HEK293 (cell line): Measurements from ENCODE around the gene KCTD7.

Experiments used
- CTCF ChIA-PET: fragments of 350-600 bp; formaldehyde crosslinking; extraction: SDS; loops from one replicate; lab custom pipeline; 2021; ENCODE audit warnings: antibody characterized with exemption; lab: Yijun Ruan, JAX
- POLR2A ChIA-PET: fragments of 300-600 bp; formaldehyde crosslinking; extraction: SDS; loops from one replicate; lab custom pipeline; 2020; ENCODE audit warnings: antibody characterized with exemption, inconsistent platforms; lab: Yijun Ruan, JAX
- H3K27ac ChIP-seq: fragments of 200-500 bp; sonication (Bioruptor generic); 2 replicates; pipeline ENCODE4 v1.5.1; 2014; ENCODE audit warnings: low read depth, low read length, control low read depth, inconsistent platforms; ENCODE audit errors: extremely low read depth
- H3K36me3 ChIP-seq, 2 experiments: fragments of 200-500 bp in 1 of 2; sonication (Bioruptor generic) in 1 of 2; 1 replicate in 1 of 2; 2 replicates in 1 of 2; pipeline ENCODE4 v1.5.1; 2014 to 2017; ENCODE audit warnings: inconsistent platforms in 2 of 2, low read length in 2 of 2; ENCODE audit not compliant: control insufficient read depth in 2 of 2, insufficient read depth in 1 of 2
- H3K4me1 ChIP-seq: fragments of 200-500 bp; sonication (Bioruptor generic); 2 replicates; pipeline ENCODE4 v1.5.1; 2014; ENCODE audit warnings: mild to moderate bottlenecking, low read length, inconsistent platforms; ENCODE audit not compliant: control insufficient read depth, insufficient read depth
- H3K4me3 ChIP-seq: 2 replicates; pipeline ENCODE4 v1.5.1; 2011; ENCODE audit warnings: low read depth, mild to moderate bottlenecking, control low read depth, low read length, moderate library complexity
- H3K9me3 ChIP-seq: fragments of 200-500 bp; sonication (Bioruptor generic); 2 replicates; pipeline ENCODE4 v1.5.1; 2014; ENCODE audit warnings: low read depth, low read length, inconsistent platforms; ENCODE audit not compliant: control insufficient read depth, insufficient read depth
- ATF2 ChIP-seq: fragments of 450-650 bp; formaldehyde crosslinking; IDR thresholded peaks from 2 replicates; pipeline ENCODE4 v1.5.1; 2016; ENCODE audit warnings: missing biosample characterization, missing genetic modification characterization, low read depth
- FEZF1 ChIP-seq: fragments of 450-650 bp; formaldehyde crosslinking; IDR thresholded peaks from 2 replicates; pipeline ENCODE4 v1.5.1; 2016; ENCODE audit warnings: missing biosample characterization, missing genetic modification characterization
- GLIS1 ChIP-seq: fragments of 450-650 bp; formaldehyde crosslinking; IDR thresholded peaks from 2 replicates; pipeline ENCODE4 v1.5.1; 2016; ENCODE audit warnings: missing biosample characterization, missing genetic modification characterization
- HOXA7 ChIP-seq: sonication (generic); formaldehyde crosslinking; IDR thresholded peaks from 2 replicates; pipeline ENCODE4 v1.8.1; 2022; ENCODE audit warnings: missing genetic modification reagents, borderline replicate concordance
- IKZF3 ChIP-seq: fragments of 450-650 bp; IDR thresholded peaks from 2 replicates; pipeline ENCODE4 v1.5.0; 2018; ENCODE audit warnings: missing biosample characterization, mild to moderate bottlenecking, missing genetic modification characterization, moderate library complexity
- INSM2 ChIP-seq: fragments of 450-650 bp; formaldehyde crosslinking; IDR thresholded peaks from 2 replicates; pipeline ENCODE4 v1.5.1; 2016; ENCODE audit warnings: missing biosample characterization, missing genetic modification characterization
- KLF10 ChIP-seq: fragments of 450-650 bp; IDR thresholded peaks from 2 replicates; pipeline ENCODE4 v1.5.1; 2018; ENCODE audit warnings: missing biosample characterization, mild to moderate bottlenecking, missing genetic modification characterization
- KLF17 ChIP-seq: fragments of 450-650 bp; formaldehyde crosslinking; IDR thresholded peaks from 2 replicates; pipeline ENCODE4 v1.5.1; 2016; ENCODE audit warnings: missing biosample characterization, missing genetic modification characterization
- OSR2 ChIP-seq: fragments of 450-650 bp; formaldehyde crosslinking; IDR thresholded peaks from 2 replicates; pipeline ENCODE4 v1.5.1; 2016; ENCODE audit warnings: missing biosample characterization, missing genetic modification characterization
- SP2 ChIP-seq: fragments of 450-650 bp; formaldehyde crosslinking; IDR thresholded peaks from 2 replicates; pipeline ENCODE4 v1.5.1; 2016; ENCODE audit warnings: missing biosample characterization, missing genetic modification characterization
- ZBTB21 ChIP-seq: fragments of 450-650 bp; formaldehyde crosslinking; IDR thresholded peaks from 2 replicates; pipeline ENCODE4 v1.5.1; 2017; ENCODE audit warnings: missing biosample characterization, missing genetic modification characterization
- ZBTB44 ChIP-seq: fragments of 450-650 bp; IDR thresholded peaks from 2 replicates; pipeline ENCODE4 v1.5.1; 2018; ENCODE audit warnings: missing biosample characterization, mild to moderate bottlenecking, missing genetic modification characterization
- ZNF366 ChIP-seq: fragments of 450-650 bp; formaldehyde crosslinking; conservative IDR thresholded peaks from 2 replicates; pipeline ENCODE4 v1.5.1; 2016; ENCODE audit warnings: missing biosample characterization, missing genetic modification characterization
- ZNF433 ChIP-seq: fragments of 450-650 bp; formaldehyde crosslinking; IDR thresholded peaks from 2 replicates; pipeline ENCODE4 v1.5.1; 2016; ENCODE audit warnings: missing biosample characterization, missing genetic modification characterization, low read depth
- ZNF623 ChIP-seq: fragments of 450-650 bp; formaldehyde crosslinking; IDR thresholded peaks from 2 replicates; pipeline ENCODE4 v1.5.1; 2016; ENCODE audit warnings: missing biosample characterization, missing genetic modification characterization
- ZNF629 ChIP-seq: fragments of 450-650 bp; formaldehyde crosslinking; IDR thresholded peaks from 2 replicates; pipeline ENCODE4 v1.5.1; 2017; ENCODE audit warnings: missing biosample characterization, missing genetic modification characterization
- ZNF639 ChIP-seq: fragments of 450-650 bp; formaldehyde crosslinking; IDR thresholded peaks from 2 replicates; pipeline ENCODE4 v1.5.1; 2016; ENCODE audit warnings: missing biosample characterization, missing genetic modification characterization
- ZNF645 ChIP-seq: fragments of 450-650 bp; formaldehyde crosslinking; IDR thresholded peaks from 2 replicates; pipeline ENCODE4; 2016; ENCODE audit warnings: missing biosample characterization, missing genetic modification characterization
- ZNF677 ChIP-seq: fragments of 450-650 bp; IDR thresholded peaks from 2 replicates; pipeline ENCODE4 v1.5.0; 2018; ENCODE audit warnings: missing biosample characterization, mild to moderate bottlenecking, missing genetic modification characterization, moderate library complexity
- ZNF707 ChIP-seq: fragments of 450-650 bp; formaldehyde crosslinking; IDR thresholded peaks from 2 replicates; pipeline ENCODE4 v1.5.1; 2016; ENCODE audit warnings: missing biosample characterization, missing genetic modification characterization
- ZNF792 ChIP-seq: fragments of 450-650 bp; formaldehyde crosslinking; IDR thresholded peaks from 2 replicates; pipeline ENCODE4 v1.5.1; 2016; ENCODE audit warnings: missing biosample characterization, missing genetic modification characterization

Gene KCTD7

GRCh38 chr7:66626331-66626934, 2.2 kb upstream of the KCTD7 start:
- TF ChIP-seq GLIS1 (tag by site-specific recombination) (no peak), ZNF623 (tag by site-specific recombination) (no peak), ZNF639 (tag by site-specific recombination) (no peak), SP2 (tag by site-specific recombination) (no peak)
- H3K4me1 ChIP-seq = 0 out of 2 replicates have a peak, but pooled peaks cover 2% of the 10 kb centered on the region
- no peak overlapping the region for H3K4me3 ChIP-seq
- CTCF ChIA-PET = interaction anchor here (0.6 kb wide), 1 partner anchor 73 kb away, joined by 3 read pairs; no protein-coding TSS in a partner anchor
- no peak overlapping the region for H3K27ac ChIP-seq
- POLR2A ChIA-PET = interaction anchor here (0.6 kb wide), 1 partner anchor 757 kb away, joined by 6 read pairs; no protein-coding TSS in a partner anchor
- no peaks in the 10 kb centered on the region for H3K9me3 ChIP-seq
- no peaks in the 10 kb centered on the region for H3K36me3 ChIP-seq

GRCh38 chr7:66627151-66627681, 1.5 kb upstream of the KCTD7 start:
- ChIA-PET POLR2A (interaction anchor here (0.7 to 3.0 kb wide), 2 partner anchors 27 to 169 kb away, joined by 7 to 17 read pairs; no protein-coding TSS in a partner anchor), CTCF (interaction anchor here (0.5 to 0.7 kb wide), 4 partner anchors 22 to 554 kb away, joined by 3 to 5 read pairs (median 3); no protein-coding TSS in a partner anchor)
- Histone ChIP-seq H3K9me3 (no peaks in the 10 kb centered on the region), H3K36me3 (no peaks in the 10 kb centered on the region), H3K27ac (no peak overlapping the region), H3K4me3 (no peak overlapping the region), H3K4me1 (0 out of 2 replicates have a peak, but pooled peaks cover 2% of the 10 kb centered on the region)
- TF ChIP-seq INSM2 = peak; percentile 65; the same call in 1 of the 2 replicates
- TF ChIP-seq ZBTB21 (tag by site-specific recombination) = peak; percentile 72; the same call in 1 of the 2 replicates
- peak; percentile 47 for TF ChIP-seq ZNF366 (tag by site-specific recombination)
- TF ChIP-seq HOXA7 (CRISPR knock-in tag) = no peak
- peak; percentile 44; the same call in 1 of the 2 replicates for TF ChIP-seq ZBTB44 (tag by site-specific recombination)
- TF ChIP-seq ZNF707 (tag by site-specific recombination) = no peak
- no peak for TF ChIP-seq KLF10 (tag by site-specific recombination)
- no peak for TF ChIP-seq ZNF433
- TF ChIP-seq FEZF1 (tag by site-specific recombination) = 0 out of 2 replicates have a peak, but pooled peaks have one; percentile 29
- TF ChIP-seq ZNF645 (tag by site-specific recombination) = no peak
- TF ChIP-seq ZNF792 = no peak
- peak; percentile 94 for TF ChIP-seq ATF2 (tag by site-specific recombination)
- no peak for TF ChIP-seq KLF17 (tag by site-specific recombination)
- peak; percentile 22; the same call in 1 of the 2 replicates for TF ChIP-seq OSR2
- TF ChIP-seq GLIS1 (tag by site-specific recombination) = no peak
- peak; percentile 91 for TF ChIP-seq ZNF629 (tag by site-specific recombination)
- TF ChIP-seq ZNF677 (tag by site-specific recombination) = no peak
- TF ChIP-seq IKZF3 (tag by site-specific recombination) = 0 out of 2 replicates have a peak, but pooled peaks have one; percentile 28
